Neural progenitor cell (in vitro differentiated cells): ENCODE measurements around the gene ABHD17B. TPM values are rescaled to one million over a fixed set of nuclear protein-coding genes. Genes with fewer than 3 reads are reported as not detected.

Experiments used
- DNase-seq: peaks from one replicate; pipeline ENCODE4 v3.0.0-alpha.2; 2016; ENCODE audit warnings: low spot score
- H2AFZ ChIP-seq: fragments of 200-600 bp; sonication (generic); replicated peaks from 2 replicates; pipeline ENCODE4 v1.6.1; 2016; ENCODE audit warnings: antibody characterized with exemption
- H3F3A ChIP-seq: fragments of 200-600 bp; sonication (generic); 2 replicates; pipeline ENCODE4 v1.6.1; 2016; ENCODE audit warnings: antibody characterized with exemption, low read depth
- H3K27ac ChIP-seq: fragments of 200-600 bp; sonication (generic); 2 replicates; pipeline ENCODE4 v1.5.1; 2016; ENCODE audit warnings: mild to moderate bottlenecking
- H3K27me3 ChIP-seq: fragments of 200-600 bp; sonication (generic); 2 replicates; pipeline ENCODE4 v1.6.1; 2016; ENCODE audit warnings: mild to moderate bottlenecking, moderate library complexity
- H3K36me3 ChIP-seq: fragments of 200-600 bp; sonication (generic); 2 replicates; pipeline ENCODE4 v1.5.1; 2016
- H3K4me1 ChIP-seq: fragments of 200-600 bp; sonication (generic); 2 replicates; pipeline ENCODE4 v1.6.1; 2016; ENCODE audit warnings: mixed run types
- H3K4me2 ChIP-seq: fragments of 200-600 bp; sonication (generic); 2 replicates; pipeline ENCODE4 v1.6.1; 2016
- H3K4me3 ChIP-seq: fragments of 200-600 bp; sonication (generic); 2 replicates; pipeline ENCODE4 v1.5.1; 2016
- H3K79me2 ChIP-seq: fragments of 200-600 bp; sonication (generic); 2 replicates; pipeline ENCODE4 v1.6.1; 2016; ENCODE audit warnings: low read depth
- H3K9ac ChIP-seq: fragments of 200-600 bp; sonication (generic); 2 replicates; pipeline ENCODE4 v1.6.1; 2016
- H3K9me3 ChIP-seq: fragments of 200-600 bp; sonication (generic); 2 replicates; pipeline ENCODE4 v1.5.1; 2016; ENCODE audit warnings: low read depth
- H4K20me1 ChIP-seq: fragments of 200-600 bp; sonication (generic); 2 replicates; pipeline ENCODE4 v1.6.1; 2016; ENCODE audit warnings: low read depth
- H3K27ac Mint-ChIP-seq: 3 replicates; pipeline ENCODE4 v1.8.0; 2021; ENCODE audit warnings: mixed read lengths
- H3K27me3 Mint-ChIP-seq: 2 replicates; pipeline ENCODE4 v1.8.0; 2022; ENCODE audit warnings: low read depth, mild to moderate bottlenecking, inconsistent platforms, moderate library complexity, mixed read lengths; ENCODE audit not compliant: insufficient read depth
- H3K36me3 Mint-ChIP-seq: 3 replicates; pipeline ENCODE4 v1.8.0; 2021; ENCODE audit warnings: mixed read lengths
- H3K4me1 Mint-ChIP-seq: 3 replicates; pipeline ENCODE4 v1.8.0; 2021; ENCODE audit warnings: mixed read lengths
- H3K4me3 Mint-ChIP-seq: 3 replicates; pipeline ENCODE4 v1.8.0; 2021; ENCODE audit warnings: mild to moderate bottlenecking, moderate library complexity, mixed read lengths
- H3K9me3 Mint-ChIP-seq: 3 replicates; pipeline ENCODE4 v1.8.0; 2020; ENCODE audit warnings: mixed read lengths
- EZH2 ChIP-seq: fragments of 200-600 bp; sonication (generic); IDR thresholded peaks from 2 replicates; pipeline ENCODE4 v1.6.1; 2017; ENCODE audit warnings: antibody characterized with exemption, mild to moderate bottlenecking, moderate library complexity
- EZH2phosphoT487 ChIP-seq: fragments of 200-600 bp; sonication (generic); IDR thresholded peaks from 2 replicates; pipeline ENCODE4 v1.6.1; 2017; ENCODE audit warnings: antibody characterized with exemption
- total RNA-seq: library from RNA; depleted of rRNA; stranded (reverse); fragments of >200 nt; gene quantifications from 2 replicates; pipeline ENCODE4 v1.2.3, GENCODE V29; 2015; ENCODE audit warnings: low replicate concordance
- TF ChIP-seq, protein P1 (sequence below): fragments of 200-600 bp; sonication (generic); IDR thresholded peaks from 2 replicates; pipeline ENCODE4 v1.5.1; 2017; ENCODE audit warnings: antibody characterized with exemption, mild to moderate bottlenecking

ABHD17B gene
- total RNA-seq, 1 donor from 2014 or later: 96.6 TPM

DNA sequence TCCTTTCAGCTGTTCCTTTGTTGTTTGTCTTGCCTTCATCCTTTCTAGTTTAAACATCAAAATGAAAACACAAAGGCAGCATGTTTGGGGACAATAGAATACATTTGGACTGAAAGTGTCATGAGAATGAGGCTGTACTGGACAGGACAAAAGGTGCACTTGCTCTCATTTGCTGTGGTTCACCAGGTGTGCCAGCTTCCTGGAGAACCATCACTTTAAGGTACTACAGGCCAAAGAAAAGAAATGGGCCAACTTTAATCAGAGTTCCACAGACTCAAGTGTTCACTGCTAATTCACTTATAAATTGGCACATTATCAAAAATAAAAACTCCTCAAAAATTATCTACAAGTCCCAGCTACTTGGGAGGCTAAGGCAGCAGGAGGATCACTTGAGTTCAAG, 53.8 kb downstream of the ABHD17B start:
- Histone ChIP-seq H3K79me2 (no peaks in the 10 kb centered on the region), H4K20me1 (no peaks in the 10 kb centered on the region), H3K4me3 (no peak overlapping the region), H3K9me3 (peaks cover 11% of the 10 kb centered on the region), H3K27me3 (no peaks in the 10 kb centered on the region), H3K27ac (no peak overlapping the region), H3K4me1 (no peaks in the 10 kb centered on the region), H3K4me2 (no peak overlapping the region), H3K36me3 (peaks cover 23% of the 10 kb centered on the region), H2AFZ (no peak overlapping the region), H3F3A (peaks cover 11% of the 10 kb centered on the region), H3K9ac (no peak overlapping the region)
- DNase-seq: no peak
- Mint-ChIP-seq H3K4me1 (peaks cover 3% of the 10 kb centered on the region), H3K27ac (peak overlapping the region; percentile 50), H3K27me3 (no peaks in the 10 kb centered on the region), H3K36me3 (peaks cover 26% of the 10 kb centered on the region), H3K4me3 (no peak overlapping the region), H3K9me3 (peaks cover 21% of the 10 kb centered on the region)
- TF ChIP-seq, protein P1, sequence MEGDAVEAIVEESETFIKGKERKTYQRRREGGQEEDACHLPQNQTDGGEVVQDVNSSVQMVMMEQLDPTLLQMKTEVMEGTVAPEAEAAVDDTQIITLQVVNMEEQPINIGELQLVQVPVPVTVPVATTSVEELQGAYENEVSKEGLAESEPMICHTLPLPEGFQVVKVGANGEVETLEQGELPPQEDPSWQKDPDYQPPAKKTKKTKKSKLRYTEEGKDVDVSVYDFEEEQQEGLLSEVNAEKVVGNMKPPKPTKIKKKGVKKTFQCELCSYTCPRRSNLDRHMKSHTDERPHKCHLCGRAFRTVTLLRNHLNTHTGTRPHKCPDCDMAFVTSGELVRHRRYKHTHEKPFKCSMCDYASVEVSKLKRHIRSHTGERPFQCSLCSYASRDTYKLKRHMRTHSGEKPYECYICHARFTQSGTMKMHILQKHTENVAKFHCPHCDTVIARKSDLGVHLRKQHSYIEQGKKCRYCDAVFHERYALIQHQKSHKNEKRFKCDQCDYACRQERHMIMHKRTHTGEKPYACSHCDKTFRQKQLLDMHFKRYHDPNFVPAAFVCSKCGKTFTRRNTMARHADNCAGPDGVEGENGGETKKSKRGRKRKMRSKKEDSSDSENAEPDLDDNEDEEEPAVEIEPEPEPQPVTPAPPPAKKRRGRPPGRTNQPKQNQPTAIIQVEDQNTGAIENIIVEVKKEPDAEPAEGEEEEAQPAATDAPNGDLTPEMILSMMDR: no peak
- TF ChIP-seq EZH2phosphoT487: no peak
- no peak for TF ChIP-seq EZH2

DNA sequence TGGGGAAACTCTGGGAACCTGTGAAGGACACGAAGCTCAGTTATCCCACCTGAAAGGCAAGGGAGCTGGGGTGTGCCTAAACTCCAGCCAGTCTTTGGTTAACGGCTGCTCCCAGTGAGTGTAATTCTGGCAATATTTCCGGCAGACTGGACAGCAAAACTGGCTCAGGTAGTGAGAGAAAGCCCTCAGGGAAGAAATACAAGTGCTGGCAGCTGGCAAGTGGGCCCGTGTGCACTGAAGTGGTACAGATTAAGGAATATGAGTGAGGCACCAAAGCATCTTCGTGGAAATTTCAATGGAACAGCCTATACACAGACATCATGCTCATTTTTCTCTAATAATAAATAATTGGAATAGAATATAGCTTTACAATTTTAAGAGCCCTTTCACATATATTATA, 56.2 kb downstream of the ABHD17B start:
- Histone ChIP-seq H3K27me3 (no peaks in the 10 kb centered on the region), H3K9me3 (peaks cover 3% of the 10 kb centered on the region), H3F3A (peaks cover 11% of the 10 kb centered on the region), H2AFZ (no peak overlapping the region), H3K36me3 (peaks cover 3% of the 10 kb centered on the region), H3K79me2 (no peaks in the 10 kb centered on the region), H3K27ac (no peak overlapping the region), H3K9ac (no peak overlapping the region), H4K20me1 (no peaks in the 10 kb centered on the region), H3K4me1 (no peaks in the 10 kb centered on the region), H3K4me2 (no peak overlapping the region), H3K4me3 (no peak overlapping the region)
- Mint-ChIP-seq H3K27ac (no peak overlapping the region), H3K36me3 (peaks cover 7% of the 10 kb centered on the region), H3K4me3 (no peak overlapping the region), H3K9me3 (peaks cover 5% of the 10 kb centered on the region), H3K4me1 (peaks cover 3% of the 10 kb centered on the region), H3K27me3 (no peaks in the 10 kb centered on the region)
- no peak for TF ChIP-seq EZH2phosphoT487
- TF ChIP-seq, protein P1: no peak
- TF ChIP-seq EZH2: no peak
- DNase-seq: no peak

DNA sequence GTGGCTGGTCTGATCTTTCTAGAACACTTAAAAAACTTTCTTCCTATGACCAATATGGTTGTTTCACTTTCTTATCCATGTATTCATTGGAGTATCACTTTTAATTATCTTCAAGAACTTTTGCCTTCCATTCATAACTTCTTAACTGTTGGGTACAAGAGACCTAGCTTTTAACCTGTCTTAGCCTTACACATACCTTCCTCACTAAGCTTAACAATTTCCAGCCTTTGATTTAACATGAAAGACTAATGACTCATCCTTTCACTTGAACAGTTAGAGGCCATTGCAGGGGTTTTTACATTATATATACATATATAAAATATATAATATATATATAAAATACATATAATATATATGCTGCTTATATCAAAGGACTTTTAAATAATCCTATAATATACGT, 57.9 kb downstream of the ABHD17B start:
- H3K4me3 Mint-ChIP-seq: no peak overlapping the region
- Histone ChIP-seq H2AFZ (no peak overlapping the region), H3K4me2 (no peak overlapping the region), H3K9me3 (no peaks in the 10 kb centered on the region), H3K27me3 (no peaks in the 10 kb centered on the region), H3F3A (peaks cover 11% of the 10 kb centered on the region), H3K9ac (no peak overlapping the region), H4K20me1 (no peaks in the 10 kb centered on the region), H3K27ac (no peak overlapping the region), H3K79me2 (no peaks in the 10 kb centered on the region), H3K36me3 (no peaks in the 10 kb centered on the region), H3K4me1 (no peaks in the 10 kb centered on the region), H3K4me3 (no peak overlapping the region)
- H3K27ac Mint-ChIP-seq: no peak overlapping the region
- no peaks in the 10 kb centered on the region for H3K27me3 Mint-ChIP-seq
- DNase-seq: no peak
- H3K9me3 Mint-ChIP-seq: peaks cover 4% of the 10 kb centered on the region
- TF ChIP-seq EZH2 (no peak), EZH2phosphoT487 (no peak)
- TF ChIP-seq, protein P1: no peak
- peaks cover 4% of the 10 kb centered on the region for H3K36me3 Mint-ChIP-seq
- peaks cover 3% of the 10 kb centered on the region for H3K4me1 Mint-ChIP-seq
